ENCODE measurements around the gene NDOR1. TPM values are rescaled to one million over a fixed set of nuclear protein-coding genes. Genes with fewer than 3 reads are reported as not detected.
A peak's percentile ranks its signal among the peaks of the same experiment; 100 is the strongest.

Gene NDOR1
- total RNA-seq, 1 experiment from 2014 or later, result 31.8 TPM

DNA sequence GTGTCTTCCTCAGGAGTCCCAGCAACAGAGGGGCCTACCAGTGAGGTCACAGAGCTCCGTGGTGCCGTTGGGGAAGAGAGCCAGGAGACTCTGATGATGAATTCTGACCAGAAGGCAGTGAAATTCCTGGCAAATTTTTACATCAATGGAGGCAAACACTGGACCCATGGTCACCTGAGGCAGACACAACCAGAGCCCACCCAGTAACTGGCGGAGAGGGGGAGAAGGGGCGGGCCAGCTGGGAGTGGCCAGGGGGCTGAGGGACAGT lies 45.6 kb downstream of the NDOR1 start, which contains the start of gene STPG3:
TSS of gene STPG3 (plus strand) at position 93 of the 268 bp plus-strand sequence. CDS start at position 94, 1 bp downstream.
- H3K4me1 Mint-ChIP-seq (ENCODE audit: low read depth, unreplicated experiment), result peaks cover 7% of the 10 kb centered on the region
- no peaks in the 10 kb centered on the region for H3K27me3 Mint-ChIP-seq (ENCODE audit: insufficient read depth, unreplicated experiment)
- no peak within 1 kb of the TSS for H3K27ac Mint-ChIP-seq (ENCODE audit: unreplicated experiment)
- peaks cover 21% of the 10 kb centered on the region for H3K36me3 Mint-ChIP-seq (ENCODE audit: insufficient read depth, unreplicated experiment)
- BruUV-seq (replicated peaks), result no TSS peak
- H3K36me3 ChIP-seq (ENCODE audit: control insufficient read depth, insufficient read depth, low read length), result no peaks in the 10 kb centered on the region
- no peaks in the 10 kb centered on the region for H3K27me3 ChIP-seq (replicated peaks; ENCODE audit: control insufficient read depth, insufficient read depth, low read length)
- no peak within 1 kb of the TSS for H3K4me3 Mint-ChIP-seq (ENCODE audit: unreplicated experiment)
- TF ChIP-seq CTCF (IDR thresholded peaks at IDR 0.05; ENCODE audit: insufficient read depth in 1 of 2, low read depth in 1 of 2, low read length in 1 of 2, severe bottlenecking in 1 of 2, unreplicated experiment in 1 of 2), result no peak
- H3K4me3 ChIP-seq (ENCODE audit: low read depth, low read length), result no peak within 1 kb of the TSS
- intact Hi-C loops (cut with micrococcal nuclease; ENCODE audit: unreplicated experiment), result no loop called here
- ChIA-PET CTCF (no interaction called here), POLR2A (no interaction called here)
- no peak for DNase-seq
- no peaks in the 10 kb centered on the region for H3K9me3 ChIP-seq
- H3K4me1 ChIP-seq, result peaks cover 19% of the 10 kb centered on the region
- H3K9me3 Mint-ChIP-seq (ENCODE audit: unreplicated experiment), result no peaks in the 10 kb centered on the region

GRCh38 chr9:137251490-137252268 lies 46.2 kb downstream of the NDOR1 start:
- H3K4me3 ChIP-seq (ENCODE audit: low read depth, low read length), result no peak overlapping the region
- no peaks in the 10 kb centered on the region for H3K9me3 ChIP-seq
- no peak for TF ChIP-seq CTCF (IDR thresholded peaks at IDR 0.05; ENCODE audit: insufficient read depth in 1 of 2, low read depth in 1 of 2, low read length in 1 of 2, severe bottlenecking in 1 of 2, unreplicated experiment in 1 of 2)
- Mint-ChIP-seq H3K27ac (ENCODE audit: unreplicated experiment) (no peak overlapping the region), H3K9me3 (ENCODE audit: unreplicated experiment) (no peaks in the 10 kb centered on the region), H3K27me3 (ENCODE audit: insufficient read depth, unreplicated experiment) (no peaks in the 10 kb centered on the region), H3K36me3 (ENCODE audit: insufficient read depth, unreplicated experiment) (peaks cover 23% of the 10 kb centered on the region), H3K4me3 (ENCODE audit: unreplicated experiment) (no peak overlapping the region), H3K4me1 (ENCODE audit: low read depth, unreplicated experiment) (peaks cover 7% of the 10 kb centered on the region)
- POLR2A ChIA-PET, result interaction anchor here (0.5 kb wide), 1 partner anchor 11 kb away, joined by 5 read pairs; no protein-coding TSS in a partner anchor
- intact Hi-C loops (cut with micrococcal nuclease; ENCODE audit: unreplicated experiment), result no loop called here
- CTCF ChIA-PET, result interaction anchor here (0.6 to 3.3 kb wide), 3 partner anchors 15 to 576 kb away, joined by 4 to 24 read pairs (median 7); no protein-coding TSS in a partner anchor
- no peak for DNase-seq
- H3K27me3 ChIP-seq (replicated peaks; ENCODE audit: control insufficient read depth, insufficient read depth, low read length), result no peaks in the 10 kb centered on the region
- peaks cover 23% of the 10 kb centered on the region for H3K4me1 ChIP-seq
- H3K36me3 ChIP-seq (ENCODE audit: control insufficient read depth, insufficient read depth, low read length), result peaks cover 2% of the 10 kb centered on the region; the same call in 1 of the 2 replicates
- BruUV-seq (replicated peaks), result no TSS peak

GRCh38 chr9:137252555-137253506 lies 47.3 kb downstream of the NDOR1 start:
- Mint-ChIP-seq H3K27ac (ENCODE audit: unreplicated experiment) (peak overlapping the region; percentile 92), H3K27me3 (ENCODE audit: insufficient read depth, unreplicated experiment) (no peaks in the 10 kb centered on the region), H3K4me3 (ENCODE audit: unreplicated experiment) (no peak overlapping the region), H3K36me3 (ENCODE audit: insufficient read depth, unreplicated experiment) (peaks cover 34% of the 10 kb centered on the region), H3K9me3 (ENCODE audit: unreplicated experiment) (no peaks in the 10 kb centered on the region), H3K4me1 (ENCODE audit: low read depth, unreplicated experiment) (peaks cover 7% of the 10 kb centered on the region)
- H3K4me3 ChIP-seq (ENCODE audit: low read depth, low read length), result no peak overlapping the region; the same call in 1 of the 2 replicates
- ChIA-PET CTCF (interaction anchor here (0.6 to 3.3 kb wide), 4 partner anchors 16 to 577 kb away, joined by 3 to 24 read pairs (median 6); no protein-coding TSS in a partner anchor), POLR2A (interaction anchor here (0.5 to 4.4 kb wide), 2 partner anchors 12 kb away, joined by 5 to 39 read pairs; partner anchors contain the start of gene TUBB4B)
- H3K4me1 ChIP-seq, result peaks cover 23% of the 10 kb centered on the region
- no peaks in the 10 kb centered on the region for H3K27me3 ChIP-seq (replicated peaks; ENCODE audit: control insufficient read depth, insufficient read depth, low read length)
- peaks cover 2% of the 10 kb centered on the region; the same call in 1 of the 2 replicates for H3K36me3 ChIP-seq (ENCODE audit: control insufficient read depth, insufficient read depth, low read length)
- TF ChIP-seq CTCF (IDR thresholded peaks at IDR 0.05; ENCODE audit: insufficient read depth in 1 of 2, low read depth in 1 of 2, low read length in 1 of 2, severe bottlenecking in 1 of 2, unreplicated experiment in 1 of 2), result no peak
- intact Hi-C loops (cut with micrococcal nuclease; ENCODE audit: unreplicated experiment), result no loop called here
- no TSS peak for BruUV-seq (replicated peaks)
- DNase-seq, result peak; percentile 57 to 67
- H3K9me3 ChIP-seq, result no peaks in the 10 kb centered on the region

Data from Caco-2 (cell line).